Measurements from ENCODE around the gene B3GNT5. TPM values are rescaled to one million over a fixed set of nuclear protein-coding genes. Genes with fewer than 3 reads are reported as not detected.

Gene B3GNT5
- total RNA-seq, 1 experiment from 2014 or later: 7.7 TPM

- TF ChIP-seq PRDM15 (CRISPR knock-in tag; IDR thresholded peaks at IDR 0.05) (no peak), KAT7 (CRISPR knock-in tag; IDR thresholded peaks at IDR 0.05; ENCODE audit: borderline replicate concordance) (no peak), SMAD3 (CRISPR knock-in tag; IDR thresholded peaks at IDR 0.05; ENCODE audit: borderline replicate concordance) (no peak), TEAD4 (CRISPR knock-in tag; IDR thresholded peaks at IDR 0.05) (no peak), STAT6 (CRISPR knock-in tag; conservative IDR thresholded peaks at IDR 0.05; ENCODE audit: low read depth) (no peak)
Observed at GRCh38 chr3:183317271-183317670, 64.2 kb downstream of the B3GNT5 start (continued).

- Mint-ChIP-seq H3K27ac (peak overlapping the region; percentile 68; the same call in 1 of the 2 replicates), H3K4me1 (peaks cover 9% of the 10 kb centered on the region; the same call in 1 of the 2 replicates), H3K36me3 (no peaks in the 10 kb centered on the region), H3K27me3 (ENCODE audit: low read depth) (no peaks in the 10 kb centered on the region), H3K9me3 (no peaks in the 10 kb centered on the region), H3K4me3 (no peak overlapping the region)
- ChIA-PET POLR2A (no interaction called here), CTCF (no interaction called here)
- DNase-seq (ENCODE audit: low spot score) (no peak), ATAC-seq (no peak)
- TF ChIP-seq PRRX2 (CRISPR knock-in tag; IDR thresholded peaks at IDR 0.05) (no peak), MXD4 (CRISPR knock-in tag; IDR thresholded peaks at IDR 0.05; ENCODE audit: borderline replicate concordance) (no peak), FOXP1 (CRISPR knock-in tag; IDR thresholded peaks at IDR 0.05; ENCODE audit: borderline replicate concordance) (no peak), E2F5 (CRISPR knock-in tag; IDR thresholded peaks at IDR 0.05) (no peak), TP53 (CRISPR knock-in tag; IDR thresholded peaks at IDR 0.05) (no peak), USF2 (CRISPR knock-in tag; IDR thresholded peaks at IDR 0.05) (no peak)
Observed at GRCh38 chr3:183317886-183318865, 65.1 kb downstream of the B3GNT5 start.

- H3K4me3 Mint-ChIP-seq: no peak overlapping the region
- no peaks in the 10 kb centered on the region for H3K36me3 Mint-ChIP-seq
- DNase-seq (ENCODE audit: low spot score) (no peak), ATAC-seq (no peak)
- TF ChIP-seq GABPB1 (CRISPR knock-in tag; IDR thresholded peaks at IDR 0.05) (no peak), E2F4 (CRISPR knock-in tag; IDR thresholded peaks at IDR 0.05; ENCODE audit: borderline replicate concordance, low read depth) (no peak), ZNF425 (CRISPR knock-in tag; conservative IDR thresholded peaks at IDR 0.05) (no peak), ZNF671 (CRISPR knock-in tag; IDR thresholded peaks at IDR 0.05) (no peak), SMAD4 (CRISPR knock-in tag; IDR thresholded peaks at IDR 0.05) (no peak)
- POLR2A ChIA-PET: no interaction called here
- CTCF ChIA-PET: no interaction called here
- no peaks in the 10 kb centered on the region for H3K27me3 Mint-ChIP-seq (ENCODE audit: low read depth)
- H3K9me3 Mint-ChIP-seq: no peaks in the 10 kb centered on the region
- 0 out of 2 replicates have a peak overlapping the region, but pooled peaks have one; percentile 12 for H3K27ac Mint-ChIP-seq
- peaks cover 9% of the 10 kb centered on the region; the same call in 1 of the 2 replicates for H3K4me1 Mint-ChIP-seq
Observed at GRCh38 chr3:183318877-183319276, 65.8 kb downstream of the B3GNT5 start.
